Iris pigment epithelial cell (primary cell): ENCODE results near the gene ZNF580.

Experiments used
- DNase-seq: peaks from one replicate; pipeline ENCODE4 v3.0.0-alpha.2; 2011; ENCODE audit warnings: low read depth

ZNF580 gene

DNA sequence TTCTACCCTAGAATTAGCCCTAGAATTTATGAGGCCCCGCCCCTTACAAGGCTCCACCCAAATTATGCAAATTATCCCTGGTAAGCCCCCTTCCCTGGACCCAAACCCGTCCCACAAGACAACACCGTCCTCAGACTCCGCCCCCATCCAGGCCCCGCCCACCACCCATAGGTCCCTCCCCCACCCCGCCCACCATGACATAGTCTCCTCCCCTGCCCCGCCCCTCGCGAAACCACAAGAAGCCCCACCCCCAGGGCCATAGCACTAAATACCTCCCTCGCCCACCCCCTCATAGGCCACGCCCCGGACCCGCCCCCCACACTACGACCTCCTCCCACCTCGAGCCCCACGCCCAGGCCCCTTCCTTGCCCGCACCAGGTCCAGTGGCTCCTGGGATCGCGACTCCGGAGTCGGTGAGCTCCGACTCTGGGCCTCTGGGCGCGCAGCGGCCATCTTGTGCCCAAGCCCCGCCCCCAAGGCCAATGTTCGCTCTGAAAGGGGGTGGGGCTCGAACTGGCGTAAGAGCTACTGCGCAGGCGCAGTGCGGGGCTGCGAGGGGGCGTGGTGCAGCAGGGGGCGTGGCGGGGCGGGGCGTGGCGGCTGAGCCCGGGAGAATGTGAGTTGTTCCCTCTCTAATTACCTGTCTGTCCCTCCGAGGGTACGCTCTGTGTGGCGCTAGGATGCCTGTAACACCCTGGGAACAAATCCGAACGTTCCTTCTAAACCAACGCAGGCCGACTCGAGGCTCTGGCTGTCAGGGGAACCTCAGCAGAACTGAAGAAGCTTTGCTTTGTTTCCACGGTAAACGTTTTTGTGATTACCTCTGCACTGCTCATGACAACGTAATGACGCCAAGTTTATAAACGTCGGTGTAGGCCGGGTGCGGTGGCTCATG, 16.4 kb upstream of the ZNF580 start, which contains the start of gene ZNF784:
ZNF784 (minus strand) TSS at position 458 of the 895 bp plus-strand sequence; CDS start at position 453, 5 bp downstream.
- DNase-seq, result peak; percentile 85

- no peak for DNase-seq
Measured at GRCh38 chr19:55625004-55625326, 15.8 kb upstream of the ZNF580 start.

DNA sequence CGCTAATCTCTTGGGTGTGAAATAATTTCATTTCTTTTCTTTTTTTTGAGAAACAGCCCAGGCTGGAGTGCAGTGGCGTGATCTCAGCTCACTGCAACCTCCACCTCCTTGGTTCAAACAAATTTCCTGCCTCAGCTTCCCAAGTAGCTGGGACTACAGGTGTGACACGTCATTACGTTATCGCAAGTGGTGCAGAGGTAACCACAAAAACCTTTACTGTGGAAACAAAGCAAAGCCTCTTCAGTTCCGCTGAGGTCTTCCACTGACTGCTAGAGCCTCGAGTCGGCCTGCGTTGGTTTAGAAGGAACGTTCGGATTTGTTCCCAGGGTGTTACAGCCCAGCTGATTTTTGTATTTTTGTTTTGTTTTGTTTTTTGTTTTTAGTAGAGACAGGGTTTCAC, 14.5 kb upstream of the ZNF580 start:
- DNase-seq, result no peak

GRCh38 chr19:55632463-55632834, 8.4 kb upstream of the ZNF580 start:
- peak; percentile 95 for DNase-seq

- DNase-seq, result no peak
Measured at GRCh38 chr19:55633861-55634260, 6.9 kb upstream of the ZNF580 start.

DNA sequence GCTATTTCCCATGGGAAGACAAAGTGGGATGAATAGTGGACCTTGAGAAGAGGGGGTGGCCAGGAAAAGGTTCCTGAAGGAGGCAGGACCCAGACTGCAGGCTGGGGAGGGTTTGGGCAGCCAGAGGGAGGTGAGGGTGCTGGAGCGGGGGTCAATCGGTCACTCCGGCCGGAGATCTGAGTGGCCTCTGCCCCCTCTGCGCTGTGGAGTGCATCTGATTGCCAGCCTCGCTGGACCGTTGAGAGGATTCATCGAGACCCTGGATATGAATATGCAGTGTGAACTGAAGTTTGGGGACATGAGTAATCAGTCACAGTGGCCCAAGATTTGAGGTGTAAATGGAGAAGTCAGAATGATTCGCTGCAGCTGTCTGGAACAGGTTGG, 5.5 kb upstream of the ZNF580 start:
- DNase-seq, result no peak

- DNase-seq, result no peak
Measured at GRCh38 chr19:55635856-55636440, 4.9 kb upstream of the ZNF580 start.

DNA sequence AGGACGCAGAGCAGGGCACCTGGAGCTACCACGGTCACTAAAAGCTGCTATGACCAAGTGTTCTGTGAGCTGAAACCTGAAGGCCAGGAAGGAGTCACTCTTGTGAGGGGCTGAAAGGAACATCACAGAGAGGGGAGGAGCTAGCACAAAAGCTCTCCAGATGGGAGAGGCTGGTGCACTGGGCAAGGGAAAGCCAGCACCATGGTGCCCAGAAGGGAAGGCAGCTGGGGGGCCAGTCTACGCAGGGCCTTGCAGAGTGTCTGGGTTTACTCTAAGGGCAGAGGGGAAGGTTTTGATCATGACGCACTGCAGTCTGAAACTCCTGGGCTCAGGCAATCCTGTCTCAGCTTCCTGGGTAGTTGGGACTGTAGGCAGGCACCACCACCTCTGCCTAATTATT, 4.1 kb upstream of the ZNF580 start:
- DNase-seq, result no peak

- DNase-seq, result no peak
Measured at GRCh38 chr19:55637534-55637933, 3.3 kb upstream of the ZNF580 start.

DNA sequence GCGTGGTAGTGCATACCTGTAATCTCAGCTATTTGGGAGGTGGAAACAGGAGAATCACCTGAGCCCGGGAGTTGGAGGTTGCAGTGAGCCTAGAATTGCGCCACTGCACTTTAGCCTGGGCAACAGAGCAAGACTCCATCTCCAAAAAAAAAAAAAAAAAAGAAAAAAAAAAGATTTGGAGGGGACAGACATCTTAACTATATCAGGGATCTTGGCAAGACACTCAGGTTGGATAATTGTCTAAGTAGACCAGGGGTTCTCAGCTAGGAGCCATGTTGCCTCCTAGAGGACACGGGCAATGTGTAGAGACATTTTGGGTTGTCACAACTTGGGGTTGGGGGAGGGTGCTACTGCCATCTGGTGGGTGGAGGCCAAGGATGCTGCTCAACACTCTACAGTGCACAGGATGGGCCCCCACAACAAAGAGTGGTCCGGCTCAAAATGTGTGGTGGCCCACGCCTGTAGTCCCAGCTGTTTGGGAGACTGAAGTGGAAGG, 1.9 kb upstream of the ZNF580 start:
- DNase-seq, result no peak

DNA sequence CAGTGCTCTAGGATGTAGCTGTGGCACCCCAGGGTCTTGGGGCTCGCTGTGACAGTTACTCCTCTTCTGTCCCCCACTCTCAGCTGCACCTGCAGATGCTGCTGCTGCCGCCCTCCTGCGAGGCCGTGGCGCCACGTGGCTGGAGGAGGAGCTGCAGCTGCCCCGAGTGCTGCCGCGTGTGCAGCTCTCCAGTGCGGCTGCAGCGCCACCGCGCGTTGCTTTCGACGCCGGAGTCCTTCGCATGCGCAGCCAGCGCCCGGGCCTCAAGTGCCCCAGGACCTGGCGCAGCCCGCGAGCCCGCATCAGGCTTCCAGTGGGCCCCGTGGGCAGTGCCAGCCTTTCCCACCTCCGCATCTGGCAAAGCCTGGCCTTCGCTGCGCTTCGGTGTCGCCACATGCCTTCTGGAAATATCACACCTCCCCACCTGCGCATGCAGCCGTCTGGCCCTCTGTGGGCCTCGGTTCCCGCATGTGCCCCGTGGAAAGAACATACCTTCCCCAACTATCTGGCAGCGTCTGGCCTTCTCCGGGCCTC, 692 bp upstream of the ZNF580 start:
- peak; percentile 86 for DNase-seq

GRCh38 chr19:55641426-55642152, 787 bp downstream of the ZNF580 start:
- peak; percentile 49 for DNase-seq

DNA sequence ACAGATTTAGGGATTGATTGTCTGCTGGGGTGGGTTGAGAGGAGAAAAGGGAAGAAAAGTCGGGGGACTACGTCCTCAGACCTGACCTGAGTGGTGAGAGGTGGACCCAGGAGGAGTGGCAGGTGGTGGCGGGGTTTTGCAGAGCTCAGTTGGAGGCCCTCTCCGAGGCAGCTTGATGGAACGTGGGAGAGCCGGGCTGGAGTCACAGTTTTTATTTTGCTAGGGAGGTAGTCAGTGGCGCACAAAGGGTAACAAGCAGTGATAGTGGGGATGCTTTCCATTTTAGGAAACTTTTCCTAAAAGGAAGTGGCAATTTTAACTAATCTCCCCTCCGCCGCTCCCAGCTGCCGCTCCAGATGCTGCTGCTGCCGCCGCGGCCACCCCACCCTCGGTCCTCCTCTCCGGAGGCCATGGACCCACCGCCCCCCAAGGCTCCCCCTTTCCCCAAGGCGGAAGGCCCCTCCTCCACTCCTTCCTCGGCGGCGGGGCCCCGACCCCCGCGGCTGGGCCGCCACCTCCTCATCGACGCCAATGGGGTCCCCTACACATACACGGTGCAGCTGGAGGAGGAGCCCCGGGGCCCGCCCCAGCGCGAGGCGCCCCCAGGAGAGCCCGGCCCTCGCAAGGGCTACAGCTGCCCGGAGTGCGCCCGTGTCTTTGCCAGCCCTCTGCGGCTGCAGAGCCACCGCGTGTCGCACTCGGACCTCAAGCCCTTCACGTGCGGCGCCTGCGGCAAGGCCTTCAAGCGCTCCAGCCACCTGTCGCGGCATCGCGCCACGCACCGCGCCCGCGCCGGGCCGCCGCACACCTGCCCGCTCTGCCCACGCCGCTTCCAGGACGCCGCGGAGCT, 1.6 kb downstream of the ZNF580 start:
- DNase-seq, result peak; percentile 51

- peak; percentile 87 for DNase-seq
Measured at GRCh38 chr19:55643003-55643886, 2.4 kb downstream of the ZNF580 start, which contains the start of gene ZNF581. ZNF581 (plus strand) TSS chr19:55643649; CDS start chr19:55644572, 923 bp downstream.

DNA sequence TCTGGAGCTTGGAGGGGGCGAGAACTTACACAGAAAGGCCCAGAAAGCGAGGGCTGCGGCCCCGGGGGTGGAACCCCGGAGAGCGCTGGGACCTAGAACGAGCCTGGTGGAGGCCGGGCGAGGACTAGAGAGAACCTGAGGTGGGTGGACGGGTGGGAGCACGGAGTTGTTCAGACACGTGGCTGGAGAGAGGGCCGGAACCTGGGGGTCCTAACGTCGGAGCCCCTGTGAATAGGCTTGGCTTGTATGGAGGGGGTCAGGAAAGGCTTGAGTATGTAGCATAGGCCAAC, 3.0 kb downstream of the ZNF580 start:
- DNase-seq, result no peak

DNA sequence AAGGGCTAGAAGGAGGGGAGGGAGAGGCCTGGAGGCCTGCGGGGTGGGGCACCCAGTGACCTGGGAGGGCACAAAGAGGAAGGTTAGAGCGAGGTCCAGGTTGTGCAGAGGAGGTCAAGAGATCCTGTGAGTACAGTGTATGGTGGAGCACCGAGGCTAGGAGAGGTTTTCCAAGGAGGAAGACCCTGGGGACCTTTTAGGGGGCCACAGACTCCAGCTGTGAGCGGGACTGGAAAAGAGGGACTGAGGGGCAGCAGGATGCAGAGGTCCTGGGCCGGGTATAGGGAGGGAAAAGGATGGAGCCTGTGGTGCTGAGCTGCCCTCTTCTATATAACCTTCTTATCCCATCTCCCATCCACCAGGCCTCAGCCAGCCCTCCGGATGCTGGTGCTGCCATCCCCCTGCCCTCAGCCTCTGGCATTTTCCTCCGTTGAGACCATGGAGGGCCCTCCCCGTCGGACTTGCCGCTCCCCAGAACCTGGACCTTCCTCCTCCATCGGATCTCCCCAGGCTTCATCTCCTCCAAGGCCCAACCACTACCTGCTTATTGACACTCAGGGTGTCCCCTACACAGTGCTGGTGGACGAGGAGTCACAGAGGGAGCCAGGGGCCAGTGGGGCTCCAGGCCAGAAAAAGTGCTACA, 3.5 kb downstream of the ZNF580 start:
- DNase-seq, result no peak

GRCh38 chr19:55644842-55645511, 4.2 kb downstream of the ZNF580 start:
- DNase-seq, result no peak

- DNase-seq, result no peak
Measured at GRCh38 chr19:55645512-55645881, 4.7 kb downstream of the ZNF580 start.

GRCh38 chr19:55646889-55647731, 6.3 kb downstream of the ZNF580 start:
- DNase-seq, result no peak
